ENCODE data around the gene TMEM156.

DNA sequence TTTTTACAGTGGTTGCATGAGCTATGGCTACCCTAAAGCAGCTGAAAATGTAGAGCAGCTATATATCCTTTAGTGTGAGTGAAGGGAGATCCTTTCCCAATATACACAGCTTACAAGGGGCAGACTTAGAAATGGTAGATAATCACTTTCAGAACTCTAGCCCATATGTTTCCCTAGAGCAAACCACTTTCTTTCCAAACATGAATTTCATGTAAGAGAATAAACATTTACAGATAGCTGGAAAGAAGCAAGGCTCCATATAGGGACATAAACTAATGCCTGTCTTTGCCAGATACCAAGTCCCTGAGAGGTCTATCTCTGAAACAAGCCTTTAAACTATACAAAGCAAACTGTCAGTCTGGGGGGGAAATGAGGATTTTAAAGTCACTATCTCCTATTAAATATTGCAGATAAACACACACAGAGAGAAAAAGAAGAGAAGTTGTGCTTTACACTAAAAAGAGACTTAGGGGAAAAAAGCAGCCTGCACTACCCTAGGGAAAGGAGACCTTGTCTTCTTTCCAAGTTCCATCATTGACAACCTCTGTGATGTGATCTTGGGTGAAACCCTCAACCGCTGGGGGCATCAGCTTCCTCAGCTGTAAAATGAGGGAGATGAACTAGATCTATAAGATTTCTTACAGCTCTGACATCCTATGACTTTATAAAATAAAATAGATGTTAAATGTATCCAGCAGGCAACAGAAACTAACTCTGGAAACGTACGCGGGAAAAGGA is 73.6 kb downstream of the TMEM156 start:
- TF ChIP-seq, protein P1, sequence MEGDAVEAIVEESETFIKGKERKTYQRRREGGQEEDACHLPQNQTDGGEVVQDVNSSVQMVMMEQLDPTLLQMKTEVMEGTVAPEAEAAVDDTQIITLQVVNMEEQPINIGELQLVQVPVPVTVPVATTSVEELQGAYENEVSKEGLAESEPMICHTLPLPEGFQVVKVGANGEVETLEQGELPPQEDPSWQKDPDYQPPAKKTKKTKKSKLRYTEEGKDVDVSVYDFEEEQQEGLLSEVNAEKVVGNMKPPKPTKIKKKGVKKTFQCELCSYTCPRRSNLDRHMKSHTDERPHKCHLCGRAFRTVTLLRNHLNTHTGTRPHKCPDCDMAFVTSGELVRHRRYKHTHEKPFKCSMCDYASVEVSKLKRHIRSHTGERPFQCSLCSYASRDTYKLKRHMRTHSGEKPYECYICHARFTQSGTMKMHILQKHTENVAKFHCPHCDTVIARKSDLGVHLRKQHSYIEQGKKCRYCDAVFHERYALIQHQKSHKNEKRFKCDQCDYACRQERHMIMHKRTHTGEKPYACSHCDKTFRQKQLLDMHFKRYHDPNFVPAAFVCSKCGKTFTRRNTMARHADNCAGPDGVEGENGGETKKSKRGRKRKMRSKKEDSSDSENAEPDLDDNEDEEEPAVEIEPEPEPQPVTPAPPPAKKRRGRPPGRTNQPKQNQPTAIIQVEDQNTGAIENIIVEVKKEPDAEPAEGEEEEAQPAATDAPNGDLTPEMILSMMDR (IDR thresholded peaks at IDR 0.05), result no peak
- no peak for TF ChIP-seq EZH2 (IDR thresholded peaks at IDR 0.05)
